ENCODE results near the gene BLMH.

BLMH gene

GRCh38 chr17:30318155-30318554 is 26.4 kb upstream of the BLMH start:
- TF ChIP-seq FOXP2 (optimal IDR thresholded peaks at IDR 0.05; ENCODE audit: borderline replicate concordance, extremely low read depth, extremely low read length, insufficient read depth) (no peak), SIN3A (IDR thresholded peaks at IDR 0.05; ENCODE audit: borderline replicate concordance, insufficient read depth, low read length) (no peak), TAF1 (IDR thresholded peaks at IDR 0.05; ENCODE audit: borderline replicate concordance, insufficient read depth, low read length) (no peak), POLR2AphosphoS5 (IDR thresholded peaks at IDR 0.05; ENCODE audit: low read depth, low read length) (no peak)
- TF ChIP-seq, protein P1, sequence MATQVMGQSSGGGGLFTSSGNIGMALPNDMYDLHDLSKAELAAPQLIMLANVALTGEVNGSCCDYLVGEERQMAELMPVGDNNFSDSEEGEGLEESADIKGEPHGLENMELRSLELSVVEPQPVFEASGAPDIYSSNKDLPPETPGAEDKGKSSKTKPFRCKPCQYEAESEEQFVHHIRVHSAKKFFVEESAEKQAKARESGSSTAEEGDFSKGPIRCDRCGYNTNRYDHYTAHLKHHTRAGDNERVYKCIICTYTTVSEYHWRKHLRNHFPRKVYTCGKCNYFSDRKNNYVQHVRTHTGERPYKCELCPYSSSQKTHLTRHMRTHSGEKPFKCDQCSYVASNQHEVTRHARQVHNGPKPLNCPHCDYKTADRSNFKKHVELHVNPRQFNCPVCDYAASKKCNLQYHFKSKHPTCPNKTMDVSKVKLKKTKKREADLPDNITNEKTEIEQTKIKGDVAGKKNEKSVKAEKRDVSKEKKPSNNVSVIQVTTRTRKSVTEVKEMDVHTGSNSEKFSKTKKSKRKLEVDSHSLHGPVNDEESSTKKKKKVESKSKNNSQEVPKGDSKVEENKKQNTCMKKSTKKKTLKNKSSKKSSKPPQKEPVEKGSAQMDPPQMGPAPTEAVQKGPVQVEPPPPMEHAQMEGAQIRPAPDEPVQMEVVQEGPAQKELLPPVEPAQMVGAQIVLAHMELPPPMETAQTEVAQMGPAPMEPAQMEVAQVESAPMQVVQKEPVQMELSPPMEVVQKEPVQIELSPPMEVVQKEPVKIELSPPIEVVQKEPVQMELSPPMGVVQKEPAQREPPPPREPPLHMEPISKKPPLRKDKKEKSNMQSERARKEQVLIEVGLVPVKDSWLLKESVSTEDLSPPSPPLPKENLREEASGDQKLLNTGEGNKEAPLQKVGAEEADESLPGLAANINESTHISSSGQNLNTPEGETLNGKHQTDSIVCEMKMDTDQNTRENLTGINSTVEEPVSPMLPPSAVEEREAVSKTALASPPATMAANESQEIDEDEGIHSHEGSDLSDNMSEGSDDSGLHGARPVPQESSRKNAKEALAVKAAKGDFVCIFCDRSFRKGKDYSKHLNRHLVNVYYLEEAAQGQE (IDR thresholded peaks at IDR 0.05; ENCODE audit: insufficient read depth in 1 of 2, low read depth in 2 of 2, low read length in 2 of 2) = no peak

GRCh38 chr17:30316736-30317135 is 25.0 kb upstream of the BLMH start:
- TF ChIP-seq SIN3A (IDR thresholded peaks at IDR 0.05; ENCODE audit: borderline replicate concordance, insufficient read depth, low read length) = no peak
- TF ChIP-seq POLR2AphosphoS5 (IDR thresholded peaks at IDR 0.05; ENCODE audit: low read depth, low read length) = no peak
- TF ChIP-seq FOXP2 (optimal IDR thresholded peaks at IDR 0.05; ENCODE audit: borderline replicate concordance, extremely low read depth, extremely low read length, insufficient read depth) = no peak
- TF ChIP-seq, protein P1 (IDR thresholded peaks at IDR 0.05; ENCODE audit: insufficient read depth in 1 of 2, low read depth in 2 of 2, low read length in 2 of 2) = no peak

DNA sequence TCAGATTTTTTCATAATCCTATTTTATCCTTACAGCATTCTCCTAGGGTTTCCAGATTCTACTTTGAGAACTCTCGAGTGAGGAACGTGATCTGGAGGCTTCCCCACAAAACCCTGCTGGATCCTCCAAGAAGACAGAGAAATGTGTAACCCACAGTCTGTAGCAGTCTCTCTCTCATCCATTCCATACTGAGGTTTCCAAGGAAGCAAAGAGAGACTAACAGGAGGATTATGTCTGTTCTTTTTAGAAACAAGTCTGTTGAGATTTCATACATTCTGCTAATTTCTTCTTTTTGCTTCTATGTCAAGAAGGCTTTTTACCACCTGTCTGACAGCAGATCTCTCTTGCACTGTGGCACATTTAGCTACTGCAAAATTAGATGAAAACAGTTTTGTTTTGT is 23.4 kb upstream of the BLMH start:
- no peak for TF ChIP-seq FOXP2 (optimal IDR thresholded peaks at IDR 0.05; ENCODE audit: borderline replicate concordance, extremely low read depth, extremely low read length, insufficient read depth)
- no peak for TF ChIP-seq POLR2AphosphoS5 (IDR thresholded peaks at IDR 0.05; ENCODE audit: low read depth, low read length)
- TF ChIP-seq TAF1 (IDR thresholded peaks at IDR 0.05; ENCODE audit: borderline replicate concordance, insufficient read depth, low read length) = no peak
- no peak for TF ChIP-seq SIN3A (IDR thresholded peaks at IDR 0.05; ENCODE audit: borderline replicate concordance, insufficient read depth, low read length)
- TF ChIP-seq, protein P1 (IDR thresholded peaks at IDR 0.05; ENCODE audit: insufficient read depth in 1 of 2, low read depth in 2 of 2, low read length in 2 of 2) = no peak

GRCh38 chr17:30314474-30314873 is 22.7 kb upstream of the BLMH start:
- TF ChIP-seq POLR2AphosphoS5 (IDR thresholded peaks at IDR 0.05; ENCODE audit: low read depth, low read length) (no peak), SIN3A (IDR thresholded peaks at IDR 0.05; ENCODE audit: borderline replicate concordance, insufficient read depth, low read length) (no peak), TAF1 (IDR thresholded peaks at IDR 0.05; ENCODE audit: borderline replicate concordance, insufficient read depth, low read length) (no peak), FOXP2 (optimal IDR thresholded peaks at IDR 0.05; ENCODE audit: borderline replicate concordance, extremely low read depth, extremely low read length, insufficient read depth) (no peak)
- TF ChIP-seq, protein P1 (IDR thresholded peaks at IDR 0.05; ENCODE audit: insufficient read depth in 1 of 2, low read depth in 2 of 2, low read length in 2 of 2) = no peak

DNA sequence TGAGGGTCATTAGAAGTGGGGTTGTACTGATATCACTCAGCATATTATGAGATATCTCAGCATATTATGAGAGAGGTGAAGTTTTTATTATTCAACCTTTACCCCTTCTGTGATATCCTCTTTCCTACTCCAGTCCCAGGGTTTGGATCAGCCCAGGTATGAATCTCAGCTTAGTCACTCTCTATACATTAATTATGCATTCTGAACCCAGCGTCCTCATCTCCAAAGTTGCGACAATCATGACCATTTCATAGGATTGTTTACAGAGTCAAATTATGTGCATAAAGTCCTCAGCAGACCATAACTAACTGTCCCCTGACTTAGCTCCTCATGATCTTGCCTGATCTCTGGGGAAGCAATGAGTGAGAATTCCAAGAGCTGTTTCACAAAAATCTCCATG is 20.5 kb upstream of the BLMH start:
- TF ChIP-seq, protein P1 (IDR thresholded peaks at IDR 0.05; ENCODE audit: insufficient read depth in 1 of 2, low read depth in 2 of 2, low read length in 2 of 2) = no peak
- TF ChIP-seq SIN3A (IDR thresholded peaks at IDR 0.05; ENCODE audit: borderline replicate concordance, insufficient read depth, low read length) = no peak
- no peak for TF ChIP-seq TAF1 (IDR thresholded peaks at IDR 0.05; ENCODE audit: borderline replicate concordance, insufficient read depth, low read length)
- TF ChIP-seq POLR2AphosphoS5 (IDR thresholded peaks at IDR 0.05; ENCODE audit: low read depth, low read length) = no peak

Measured in PFSK-1 (cell line).